CD4-positive, alpha-beta T cell (primary cell): Measurements from ENCODE around the gene GFOD2. TPM values are rescaled to one million over a fixed set of nuclear protein-coding genes. Genes with fewer than 3 reads are reported as not detected.

ENCODE experiments used
- ATAC-seq: fragments of 200-7000 bp; cut with Tn5 transposase; one replicate; pipeline ENCODE4 v1.10.0; 2022; ENCODE audit warnings: mild to moderate bottlenecking; ENCODE audit not compliant: poor library complexity
- CTCF ChIA-PET: fragments of 350-600 bp; sonication (Branson Sonifier 250); formaldehyde crosslinking; loops from one replicate; lab custom pipeline; 2021; ENCODE audit warnings: antibody characterized with exemption, inconsistent platforms; lab: Charles Lee
- POLR2A ChIA-PET: fragments of 350-600 bp; sonication (Branson Sonifier 250); formaldehyde crosslinking; loops from one replicate; lab custom pipeline; 2021; ENCODE audit warnings: antibody characterized with exemption, inconsistent platforms; lab: Charles Lee
- DNase-seq, 14 experiments: peaks; one replicate each; pipeline ENCODE4 v3.0.0-alpha.2; 2013 to 2020; ENCODE audit warnings: mixed read lengths in 2 of 14
- H3K27ac ChIP-seq, 2 donors: one replicate each; pipeline versions ENCODE4 v1.5.1 to v1.7.0; 2013; ENCODE audit warnings: low read length in 2 of 2, low read depth in 1 of 2, mild to moderate bottlenecking in 1 of 2
- H3K27me3 ChIP-seq, 2 experiments: 1 replicate in 1 of 2; 2 replicates in 1 of 2; pipeline versions ENCODE4 v1.6.1 to v1.7.0; 2013; ENCODE audit warnings: low read length in 2 of 2, control low read depth in 1 of 2, mild to moderate bottlenecking in 1 of 2, moderate library complexity in 1 of 2; ENCODE audit not compliant: insufficient read depth in 2 of 2, control insufficient read depth in 1 of 2
- H3K36me3 ChIP-seq: one replicate; pipeline ENCODE4 v1.6.1; 2013; ENCODE audit warnings: low read length, control low read depth; ENCODE audit not compliant: insufficient read depth
- H3K4me1 ChIP-seq: one replicate; pipeline ENCODE4 v1.6.1; 2013; ENCODE audit warnings: low read length, control low read depth; ENCODE audit not compliant: insufficient read depth
- H3K4me3 ChIP-seq: one replicate; pipeline ENCODE4 v1.5.1; 2013; ENCODE audit warnings: mild to moderate bottlenecking, low read length, moderate library complexity
- H3K9me3 ChIP-seq, 2 experiments: 1 replicate in 1 of 2; 2 replicates in 1 of 2; pipeline versions ENCODE4 v1.6.1 to v1.7.0; 2013; ENCODE audit warnings: low read length in 2 of 2, mild to moderate bottlenecking in 2 of 2, control low read depth in 1 of 2, moderate library complexity in 1 of 2; ENCODE audit not compliant: control insufficient read depth in 1 of 2, insufficient read depth in 1 of 2
- H3K27ac Mint-ChIP-seq: one replicate; pipeline ENCODE4 v1.8.0; 2020; ENCODE audit warnings: mixed read lengths
- H3K27me3 Mint-ChIP-seq: one replicate; pipeline ENCODE4 v1.8.0; 2021; ENCODE audit warnings: mixed read lengths
- H3K36me3 Mint-ChIP-seq: one replicate; pipeline ENCODE4 v1.8.0; 2021; ENCODE audit warnings: low read depth, mixed read lengths
- H3K4me1 Mint-ChIP-seq: one replicate; pipeline ENCODE4 v1.8.0; 2021; ENCODE audit warnings: low read depth, mixed read lengths
- H3K4me3 Mint-ChIP-seq: one replicate; pipeline ENCODE4 v1.8.0; 2020; ENCODE audit warnings: mild to moderate bottlenecking, mixed read lengths
- H3K9me3 Mint-ChIP-seq: one replicate; pipeline ENCODE4 v1.8.0; 2020; ENCODE audit warnings: mixed read lengths
- intact Hi-C, 2 experiments: fragments of 100-400 bp; cut with DNase I in 1 of 2; cut with micrococcal nuclease in 1 of 2; formaldehyde crosslinking; loops; one replicate each; pipeline versions ENCODE4 v1.15.1 to v1.9.0; 2023 to 2025; cut with DNase I, micrococcal nuclease
- total RNA-seq, 174 experiments: library from RNA in 2 of 174; stranded (reverse) in 2 of 174; gene quantifications; one replicate each; pipeline ENCODE4 v1.2.3 and lab custom pipeline; 2021 to 2026
- TF ChIP-seq, protein P1 (sequence below): fragments of 200-600 bp; IDR thresholded peaks from one replicate; pipeline ENCODE4 v1.8.0; 2022; ENCODE audit warnings: antibody characterized with exemption, mild to moderate bottlenecking

The GFOD2 gene
- total RNA-seq, 2 experiments from 2014 or later: 2.8 to 3.7 TPM

DNA sequence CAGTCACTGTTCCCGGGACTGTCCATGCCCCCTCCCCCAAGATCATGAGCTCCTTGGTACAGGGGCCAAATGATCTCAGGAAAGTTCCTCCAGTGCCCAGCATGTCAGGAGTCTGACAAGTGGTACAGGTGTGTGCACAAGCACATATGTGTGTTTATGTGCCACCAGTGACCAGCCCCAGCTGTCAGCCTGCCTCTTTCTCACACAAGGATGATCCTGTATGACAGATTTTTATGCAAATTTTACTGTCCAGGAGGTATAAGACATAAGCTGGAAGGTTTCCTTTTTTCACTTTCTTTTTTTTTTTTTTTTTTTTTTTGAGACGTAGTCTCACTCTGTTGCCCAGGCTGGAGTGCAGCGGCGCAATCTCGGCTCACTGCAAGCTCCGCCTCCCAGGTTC lies 31.4 kb upstream of the GFOD2 start:
- no peaks in the 10 kb centered on the region for H3K4me1 ChIP-seq
- no peak overlapping the region for H3K27ac ChIP-seq
- TF ChIP-seq, protein P1, sequence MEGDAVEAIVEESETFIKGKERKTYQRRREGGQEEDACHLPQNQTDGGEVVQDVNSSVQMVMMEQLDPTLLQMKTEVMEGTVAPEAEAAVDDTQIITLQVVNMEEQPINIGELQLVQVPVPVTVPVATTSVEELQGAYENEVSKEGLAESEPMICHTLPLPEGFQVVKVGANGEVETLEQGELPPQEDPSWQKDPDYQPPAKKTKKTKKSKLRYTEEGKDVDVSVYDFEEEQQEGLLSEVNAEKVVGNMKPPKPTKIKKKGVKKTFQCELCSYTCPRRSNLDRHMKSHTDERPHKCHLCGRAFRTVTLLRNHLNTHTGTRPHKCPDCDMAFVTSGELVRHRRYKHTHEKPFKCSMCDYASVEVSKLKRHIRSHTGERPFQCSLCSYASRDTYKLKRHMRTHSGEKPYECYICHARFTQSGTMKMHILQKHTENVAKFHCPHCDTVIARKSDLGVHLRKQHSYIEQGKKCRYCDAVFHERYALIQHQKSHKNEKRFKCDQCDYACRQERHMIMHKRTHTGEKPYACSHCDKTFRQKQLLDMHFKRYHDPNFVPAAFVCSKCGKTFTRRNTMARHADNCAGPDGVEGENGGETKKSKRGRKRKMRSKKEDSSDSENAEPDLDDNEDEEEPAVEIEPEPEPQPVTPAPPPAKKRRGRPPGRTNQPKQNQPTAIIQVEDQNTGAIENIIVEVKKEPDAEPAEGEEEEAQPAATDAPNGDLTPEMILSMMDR: no peak
- intact Hi-C loops: no loop called here
- CTCF ChIA-PET: no interaction called here
- Mint-ChIP-seq H3K27ac (no peak overlapping the region), H3K36me3 (peaks cover 18% of the 10 kb centered on the region), H3K4me1 (no peaks in the 10 kb centered on the region), H3K4me3 (no peak overlapping the region), H3K27me3 (no peaks in the 10 kb centered on the region), H3K9me3 (no peaks in the 10 kb centered on the region)
- DNase-seq (no peak), ATAC-seq (no peak)
- no peaks in the 10 kb centered on the region for H3K27me3 ChIP-seq
- H3K4me3 ChIP-seq: no peak overlapping the region
- POLR2A ChIA-PET: interaction anchor here (0.6 kb wide), 1 partner anchor 10 kb away, joined by 4 read pairs; no protein-coding TSS in a partner anchor
- no peaks in the 10 kb centered on the region for H3K9me3 ChIP-seq
- peaks cover 9% of the 10 kb centered on the region for H3K36me3 ChIP-seq

DNA sequence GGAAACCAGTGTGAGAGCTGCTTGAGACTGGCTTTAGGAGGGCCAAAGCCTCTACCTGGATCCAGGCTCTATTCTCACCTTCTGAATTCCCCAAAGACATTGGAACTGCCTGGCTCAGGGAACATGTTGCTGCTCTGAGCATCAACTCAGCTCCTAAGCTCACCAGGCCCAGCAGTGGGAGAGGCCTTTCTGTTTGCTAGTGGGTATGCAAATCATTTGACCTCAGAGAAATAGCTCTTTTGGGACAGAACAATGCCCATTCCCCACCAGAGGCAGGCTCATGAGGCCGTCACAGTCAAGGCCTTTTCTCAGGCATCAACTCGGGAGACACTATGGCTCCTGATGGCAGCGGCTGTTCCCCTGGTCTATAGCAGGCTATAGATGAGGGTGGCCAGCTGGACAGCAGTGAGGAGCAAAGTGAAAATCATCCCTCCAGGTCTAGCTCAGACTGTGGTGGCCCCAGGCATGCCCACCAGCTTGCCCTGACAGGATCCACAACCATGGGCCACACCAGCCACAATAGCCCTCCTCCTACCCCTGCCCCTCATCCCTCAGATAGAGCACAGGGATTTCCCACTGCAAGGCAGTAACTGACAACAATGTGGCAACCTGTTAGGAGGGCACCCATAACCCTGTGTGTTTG lies 30.4 kb upstream of the GFOD2 start:
- CTCF ChIA-PET: no interaction called here
- ATAC-seq (no peak), DNase-seq (no peak)
- Histone ChIP-seq H3K4me3 (no peak overlapping the region), H3K9me3 (no peaks in the 10 kb centered on the region), H3K4me1 (no peaks in the 10 kb centered on the region), H3K27ac (no peak overlapping the region), H3K36me3 (peaks cover 9% of the 10 kb centered on the region), H3K27me3 (no peaks in the 10 kb centered on the region)
- H3K4me1 Mint-ChIP-seq: no peaks in the 10 kb centered on the region
- no peaks in the 10 kb centered on the region for H3K9me3 Mint-ChIP-seq
- no peak overlapping the region for H3K27ac Mint-ChIP-seq
- peaks cover 19% of the 10 kb centered on the region for H3K36me3 Mint-ChIP-seq
- TF ChIP-seq, protein P1: no peak
- no peaks in the 10 kb centered on the region for H3K27me3 Mint-ChIP-seq
- POLR2A ChIA-PET: no interaction called here
- intact Hi-C loops: no loop called here
- no peak overlapping the region for H3K4me3 Mint-ChIP-seq

DNA sequence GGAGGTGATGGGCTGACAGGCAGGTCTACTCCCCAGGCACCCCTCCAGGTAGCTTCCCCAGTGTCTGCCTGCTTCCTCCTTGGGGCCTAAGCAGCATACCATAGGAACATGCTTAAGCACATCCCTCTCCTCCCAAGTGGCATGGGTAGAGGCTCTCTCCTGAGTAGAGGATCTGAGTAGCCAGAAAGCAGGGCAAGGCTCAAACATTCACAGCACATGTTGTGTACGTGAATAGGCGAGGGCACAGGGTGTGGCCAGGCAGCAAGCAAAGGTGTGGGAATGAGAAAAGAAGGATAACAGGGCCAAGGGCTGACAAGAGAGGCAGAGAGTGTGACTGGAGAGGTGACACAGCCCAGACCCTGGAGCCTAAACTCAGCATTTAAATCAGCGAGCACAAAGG lies 29.7 kb upstream of the GFOD2 start:
- CTCF ChIA-PET: no interaction called here
- DNase-seq (no peak), ATAC-seq (no peak)
- TF ChIP-seq, protein P1: no peak
- Mint-ChIP-seq H3K9me3 (no peaks in the 10 kb centered on the region), H3K27ac (no peak overlapping the region), H3K4me3 (no peak overlapping the region), H3K4me1 (no peaks in the 10 kb centered on the region), H3K27me3 (no peaks in the 10 kb centered on the region), H3K36me3 (peaks cover 27% of the 10 kb centered on the region)
- intact Hi-C loops: no loop called here
- POLR2A ChIA-PET: no interaction called here
- Histone ChIP-seq H3K27ac (no peak overlapping the region), H3K4me1 (no peaks in the 10 kb centered on the region), H3K36me3 (peaks cover 12% of the 10 kb centered on the region), H3K4me3 (no peak overlapping the region), H3K9me3 (no peaks in the 10 kb centered on the region), H3K27me3 (no peaks in the 10 kb centered on the region)
